GM12878 (cell line): Measurements from ENCODE around the gene VNN1. TPM values are rescaled to one million over a fixed set of nuclear protein-coding genes. Genes with fewer than 3 reads are reported as not detected.

Experiments
- ATAC-seq: fragments of 200-7000 bp; cut with Tn5 transposase; 3 replicates; pipeline ENCODE4 v1.9.1; 2020; ENCODE audit warnings: mild to moderate bottlenecking, moderate library complexity
- BruUV-seq: library from RNA; stranded (reverse); fragments of 400-500 nt; replicated peaks from 2 replicates; lab custom pipeline; 2021; lab: Mats Ljungman, UMichigan
- CTCF ChIA-PET: fragments of 300-600 bp; sonication (Branson Sonifier 250); formaldehyde crosslinking; extraction: SDS; loops from one replicate; lab custom pipeline; 2021; ENCODE audit warnings: inconsistent platforms; lab: Yijun Ruan, JAX
- POLR2A ChIA-PET: fragments of 350-600 bp; formaldehyde crosslinking; extraction: SDS; loops from one replicate; lab custom pipeline; 2021; ENCODE audit warnings: inconsistent platforms; lab: Charles Lee
- RAD21 ChIA-PET: fragments of 300-600 bp; sonication (Branson Sonifier 250); formaldehyde crosslinking; loops from one replicate; lab custom pipeline; 2023; ENCODE audit warnings: antibody characterized with exemption; ENCODE audit not compliant: unreplicated experiment; lab: Charles Lee
- SMC1A ChIA-PET: fragments of 300-600 bp; sonication (Branson Sonifier 250); formaldehyde crosslinking; loops from one replicate; lab custom pipeline; 2023; ENCODE audit not compliant: unreplicated experiment, uncharacterized antibody; lab: Charles Lee
- DNase-seq: peaks from one replicate; pipeline ENCODE4 v3.0.0-alpha.2; 2011; ENCODE audit warnings: low read depth, low spot score
- FAIRE-seq: peaks from 3 replicates; lab custom pipeline; 2011; peaks lifted over from hg19 to GRCh38; lab: Jason Lieb, UNC
- H2AFZ ChIP-seq: 2 replicates; pipeline ENCODE4 v1.6.0; 2011; ENCODE audit warnings: low read depth, low read length, control low read depth; ENCODE audit not compliant: control insufficient read depth
- H3K27ac ChIP-seq: 2 replicates; pipeline ENCODE4 v1.5.1; 2011; ENCODE audit warnings: control low read depth; ENCODE audit not compliant: control insufficient read depth, insufficient read depth
- H3K27me3 ChIP-seq, 2 experiments: replicated peaks in 1 of 2; 2 replicates each; pipeline versions ENCODE4 v1.6.0 to v1.6.1; 2011; ENCODE audit warnings: low read length in 1 of 2; ENCODE audit not compliant: control insufficient read depth in 2 of 2, insufficient read depth in 2 of 2
- H3K36me3 ChIP-seq, 2 experiments: 2 replicates each; pipeline ENCODE4 v1.5.1; 2011; ENCODE audit warnings: low read length in 1 of 2; ENCODE audit not compliant: control insufficient read depth in 2 of 2, insufficient read depth in 2 of 2
- H3K4me1 ChIP-seq: 2 replicates; pipeline ENCODE4 v1.6.1; 2011; ENCODE audit warnings: mild to moderate bottlenecking, low read length, moderate library complexity, mixed read lengths; ENCODE audit not compliant: control insufficient read depth, insufficient read depth
- H3K4me2 ChIP-seq: 2 replicates; pipeline ENCODE4 v1.6.0; 2011; ENCODE audit warnings: control low read depth; ENCODE audit not compliant: control insufficient read depth, insufficient read depth
- H3K4me3 ChIP-seq: fragments of 200-600 bp; sonication (generic); 2 replicates; pipeline ENCODE4 v1.5.1; 2016
- H3K79me2 ChIP-seq: 2 replicates; pipeline ENCODE4 v1.6.0; 2011; ENCODE audit warnings: low read length; ENCODE audit not compliant: control insufficient read depth, insufficient read depth
- H3K9ac ChIP-seq: 2 replicates; pipeline ENCODE4 v1.8.0; 2011; ENCODE audit warnings: low read length, control low read depth, mixed read lengths; ENCODE audit not compliant: control insufficient read depth, insufficient read depth
- H3K9me3 ChIP-seq: replicated peaks from 3 replicates; pipeline ENCODE4 v1.5.1; 2011; ENCODE audit warnings: mild to moderate bottlenecking, low read length; ENCODE audit not compliant: control insufficient read depth, insufficient read depth
- H4K20me1 ChIP-seq: 2 replicates; pipeline ENCODE4 v1.6.0; 2011; ENCODE audit not compliant: control insufficient read depth, insufficient read depth
- CHD2 ChIP-seq: IDR thresholded peaks from 2 replicates; pipeline ENCODE4 v1.6.1; 2011; ENCODE audit warnings: low read depth, low read length, improper control_type of control experiment, borderline replicate concordance
- CREM ChIP-seq: IDR thresholded peaks from 2 replicates; pipeline ENCODE4 v1.6.1; 2014; ENCODE audit warnings: antibody characterized with exemption, low read depth
- ETV6 ChIP-seq, 2 experiments: fragments of 450-650 bp in 1 of 2; IDR thresholded peaks in 1 of 2; conservative IDR thresholded peaks in 1 of 2; 2 replicates each; pipeline ENCODE4 v1.6.1; 2014; ENCODE audit warnings: antibody characterized with exemption in 1 of 2, borderline replicate concordance in 1 of 2, low read depth in 1 of 2, mild to moderate bottlenecking in 1 of 2, moderate library complexity in 1 of 2
- GABPA ChIP-seq: IDR thresholded peaks from 2 replicates; pipeline ENCODE4 v1.6.1; 2014; ENCODE audit warnings: antibody characterized with exemption, low read depth, mild to moderate bottlenecking, inconsistent platforms
- IRF4 ChIP-seq: IDR thresholded peaks from 2 replicates; pipeline ENCODE4 v1.6.1; 2011; ENCODE audit warnings: low read depth, low read length
- KLF5 ChIP-seq: fragments of 450-650 bp; IDR thresholded peaks from 2 replicates; pipeline ENCODE4 v1.6.1; 2014; ENCODE audit warnings: mild to moderate bottlenecking; ENCODE audit not compliant: partially characterized antibody
- MEF2A ChIP-seq: IDR thresholded peaks from 2 replicates; pipeline ENCODE4 v1.6.1; 2011; ENCODE audit warnings: low read depth, mild to moderate bottlenecking, low read length, moderate library complexity; ENCODE audit not compliant: insufficient read depth
- MEF2B ChIP-seq: fragments of 450-650 bp; IDR thresholded peaks from 2 replicates; pipeline ENCODE4 v1.6.1; 2018; ENCODE audit warnings: mild to moderate bottlenecking, moderate library complexity; ENCODE audit not compliant: partially characterized antibody, poor library complexity, severe bottlenecking
- NFYA ChIP-seq: IDR thresholded peaks from 2 replicates; pipeline ENCODE4 v1.6.1; 2011; ENCODE audit warnings: low read depth, mild to moderate bottlenecking, low read length, improper control_type of control experiment, borderline replicate concordance
- PML ChIP-seq: IDR thresholded peaks from 2 replicates; pipeline ENCODE4 v1.6.1; 2012; ENCODE audit warnings: low read length, inconsistent platforms
- RCOR1 ChIP-seq: conservative IDR thresholded peaks from 2 replicates; pipeline ENCODE4 v1.6.1; 2012; ENCODE audit warnings: low read depth, low read length, improper control_type of control experiment
- RUNX3 ChIP-seq: IDR thresholded peaks from 2 replicates; pipeline ENCODE4 v1.6.1; 2012; ENCODE audit warnings: low read length, inconsistent platforms
- SREBF2 ChIP-seq: IDR thresholded peaks from 2 replicates; pipeline ENCODE4 v1.6.1; 2012; ENCODE audit warnings: mild to moderate bottlenecking, low read length
- SUZ12 ChIP-seq: fragments of 200-600 bp; sonication (generic); IDR thresholded peaks from one replicate; pipeline ENCODE4 v1.6.1; 2018; ENCODE audit warnings: antibody characterized with exemption, mild to moderate bottlenecking; ENCODE audit not compliant: unreplicated experiment
- TARDBP ChIP-seq: IDR thresholded peaks from 2 replicates; pipeline ENCODE4 v1.6.1; 2016; ENCODE audit warnings: borderline replicate concordance
- ZNF24 ChIP-seq: fragments of 450-650 bp; IDR thresholded peaks from 2 replicates; pipeline ENCODE4 v1.6.1; 2017; ENCODE audit warnings: antibody characterized with exemption, mild to moderate bottlenecking
- ZSCAN29 ChIP-seq: fragments of 450-650 bp; IDR thresholded peaks from 2 replicates; pipeline ENCODE4 v1.6.1; 2017; ENCODE audit warnings: mild to moderate bottlenecking, moderate library complexity
- ZZZ3 ChIP-seq: IDR thresholded peaks from 2 replicates; pipeline ENCODE4 v1.6.1; 2011; ENCODE audit warnings: low read depth; ENCODE audit not compliant: control insufficient read depth, insufficient read length
- WGBS: methylation state at CpG from one replicate; pipeline ENCODE4 v1.1.6; 2016; ENCODE audit warnings: low lambda C conversion rate; ENCODE audit not compliant: insufficient replicate concordance, insufficient coverage; ENCODE audit errors: missing lambda C conversion rate; 5-methylcytosine and 5-hydroxymethylcytosine counted together
- in situ Hi-C: fragments of 300-500 bp; cut with MboI; formaldehyde crosslinking; loops from 9 replicates; pipeline ENCODE4 v1.14.3; 2018; ENCODE audit warnings: mixed read lengths
- intact Hi-C: fragments of 100-400 bp; cut with micrococcal nuclease; formaldehyde crosslinking; loops from one replicate; pipeline ENCODE4 v1.14.2; 2022; ENCODE audit not compliant: unreplicated experiment
- polyA plus RNA-seq, 11 experiments: library from polyadenylated mRNA; depleted of rRNA in 4 of 11; unstranded in 6 of 11; stranded (reverse) in 5 of 11; fragments of >200 nt; fragmentation: Nextera tagmentation in 4 of 11; fragmentation: Illumina TruSeq in 1 of 11; extraction: Ambion mirVana in 4 of 11; extraction: Trizol in 1 of 11; gene quantifications; 1 replicate in 1 of 11; 2 replicates in 10 of 11; pipeline versions ENCODE4 v1.2.1 to v1.2.3, GENCODE V29; 2011 to 2016; ENCODE audit warnings: inconsistent platforms in 2 of 11, missing spikeins in 2 of 11, low read depth in 1 of 11
- total RNA-seq, 4 experiments: library from RNA; depleted of rRNA in 3 of 4; stranded (reverse); fragments of >200 nt in 3 of 4; fragmentation: Illumina TruSeq in 1 of 4; extraction: Trizol in 1 of 4; gene quantifications; 2 replicates each; pipeline versions ENCODE4 v1.2.1 to v1.2.3, GENCODE V29; 2013 to 2021
- TF ChIP-seq, protein P1 (sequence below): IDR thresholded peaks from 2 replicates; pipeline ENCODE4 v1.6.1; 2012; ENCODE audit warnings: low read length, inconsistent platforms
- TF ChIP-seq, protein P2 (sequence below): IDR thresholded peaks from 2 replicates; pipeline ENCODE4 v1.6.1; 2012; ENCODE audit warnings: low read depth, low read length, improper control_type of control experiment
- TF ChIP-seq, protein P3 (sequence below): fragments of 450-650 bp; IDR thresholded peaks from 2 replicates; pipeline ENCODE4 v1.6.1; 2018; ENCODE audit warnings: borderline replicate concordance, mild to moderate bottlenecking; ENCODE audit not compliant: partially characterized antibody

The VNN1 gene
- total and polyA plus RNA-seq, 10 of the 15 experiments (the other 5 are each of a cell fraction or from before 2014, with no cell fraction given), result not detected

DNA sequence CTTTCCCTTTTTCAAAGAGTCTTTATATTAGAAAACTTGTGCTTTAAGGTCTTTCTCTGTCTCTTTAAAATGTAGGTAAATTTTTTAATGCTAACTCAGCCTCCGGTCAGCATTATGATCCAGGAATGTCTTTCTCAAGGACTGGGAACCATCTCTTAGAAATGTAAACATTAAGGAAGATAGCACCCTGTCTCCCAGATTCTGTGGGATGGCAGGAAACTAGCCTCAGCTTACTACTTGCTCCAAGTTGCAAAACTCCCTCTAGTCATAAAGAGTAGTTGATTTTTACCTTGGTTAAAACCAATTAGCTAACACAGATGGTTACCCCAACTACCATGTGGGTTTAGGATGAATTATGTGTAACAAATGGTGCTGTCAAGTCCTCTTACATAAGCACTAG is 50.2 kb downstream of the VNN1 start (continued):
- TF ChIP-seq, protein P1, sequence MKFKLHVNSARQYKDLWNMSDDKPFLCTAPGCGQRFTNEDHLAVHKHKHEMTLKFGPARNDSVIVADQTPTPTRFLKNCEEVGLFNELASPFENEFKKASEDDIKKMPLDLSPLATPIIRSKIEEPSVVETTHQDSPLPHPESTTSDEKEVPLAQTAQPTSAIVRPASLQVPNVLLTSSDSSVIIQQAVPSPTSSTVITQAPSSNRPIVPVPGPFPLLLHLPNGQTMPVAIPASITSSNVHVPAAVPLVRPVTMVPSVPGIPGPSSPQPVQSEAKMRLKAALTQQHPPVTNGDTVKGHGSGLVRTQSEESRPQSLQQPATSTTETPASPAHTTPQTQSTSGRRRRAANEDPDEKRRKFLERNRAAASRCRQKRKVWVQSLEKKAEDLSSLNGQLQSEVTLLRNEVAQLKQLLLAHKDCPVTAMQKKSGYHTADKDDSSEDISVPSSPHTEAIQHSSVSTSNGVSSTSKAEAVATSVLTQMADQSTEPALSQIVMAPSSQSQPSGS, result no peak
- TF ChIP-seq CREM, result no peak
- no peak for TF ChIP-seq SUZ12
- TF ChIP-seq RCOR1, result no peak
- TF ChIP-seq KLF5, result no peak
- no peak for TF ChIP-seq PML
- no peak for TF ChIP-seq ZSCAN29
- no peak for TF ChIP-seq GABPA

DNA sequence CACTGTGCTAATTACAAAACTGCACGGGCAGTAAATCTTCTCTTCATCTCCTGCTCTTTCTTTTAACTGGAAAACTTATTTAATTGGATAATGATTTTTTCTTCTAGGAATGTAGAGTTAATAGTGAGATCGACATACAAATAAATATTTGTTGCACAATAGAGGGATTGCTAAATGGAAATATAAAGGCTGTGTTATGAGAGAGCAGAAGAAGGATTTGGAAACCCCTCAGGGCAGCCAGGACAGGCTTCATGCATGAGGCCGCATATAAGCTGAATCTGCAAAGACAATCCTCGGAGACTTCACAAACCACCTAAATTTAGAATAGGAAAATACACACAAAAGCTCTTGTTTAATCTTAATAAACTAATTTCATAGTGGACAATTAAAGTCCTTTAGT is 51.9 kb downstream of the VNN1 start:
- no peak for DNase-seq
- CTCF ChIA-PET, result interaction anchor here (0.7 to 2.4 kb wide), 2 partner anchors 161 to 382 kb away, joined by 3 to 6 read pairs; no protein-coding TSS in a partner anchor
- Histone ChIP-seq H3K79me2 (no peaks in the 10 kb centered on the region), H3K27ac (no peak overlapping the region), H4K20me1 (no peaks in the 10 kb centered on the region), H3K9ac (no peak overlapping the region), H2AFZ (no peak overlapping the region), H3K9me3 (no peaks in the 10 kb centered on the region), H3K27me3 (no peaks in the 10 kb centered on the region; a peak in 1 of 4 replicates), H3K36me3 (no peaks in the 10 kb centered on the region), H3K4me1 (no peaks in the 10 kb centered on the region), H3K4me3 (no peak overlapping the region), H3K4me2 (no peak overlapping the region)
- no peak for ATAC-seq
- SMC1A ChIA-PET, result interaction anchor here (1.2 kb wide), 1 partner anchor 394 kb away, joined by 3 read pairs; no protein-coding TSS in a partner anchor
- POLR2A ChIA-PET, result no interaction called here
- RAD21 ChIA-PET, result no interaction called here
- 66% methylated on average over 4 of the region's 4 CpGs for whole genome bisulfite sequencing
- no TSS peak for BruUV-seq
- in situ Hi-C loops, result no loop called here
- intact Hi-C loops, result loop anchor here (10.0 kb wide), 1 partner anchor 377 kb away; no protein-coding TSS in a partner anchor
- no peak for FAIRE-seq
- no peak for TF ChIP-seq MEF2B
- no peak for TF ChIP-seq SREBF2
- TF ChIP-seq MEF2A, result no peak
- TF ChIP-seq IRF4, result no peak
- no peak for TF ChIP-seq NFYA
- TF ChIP-seq CHD2, result no peak
- no peak for TF ChIP-seq RUNX3
- TF ChIP-seq ZNF24, result no peak
- TF ChIP-seq, protein P2, sequence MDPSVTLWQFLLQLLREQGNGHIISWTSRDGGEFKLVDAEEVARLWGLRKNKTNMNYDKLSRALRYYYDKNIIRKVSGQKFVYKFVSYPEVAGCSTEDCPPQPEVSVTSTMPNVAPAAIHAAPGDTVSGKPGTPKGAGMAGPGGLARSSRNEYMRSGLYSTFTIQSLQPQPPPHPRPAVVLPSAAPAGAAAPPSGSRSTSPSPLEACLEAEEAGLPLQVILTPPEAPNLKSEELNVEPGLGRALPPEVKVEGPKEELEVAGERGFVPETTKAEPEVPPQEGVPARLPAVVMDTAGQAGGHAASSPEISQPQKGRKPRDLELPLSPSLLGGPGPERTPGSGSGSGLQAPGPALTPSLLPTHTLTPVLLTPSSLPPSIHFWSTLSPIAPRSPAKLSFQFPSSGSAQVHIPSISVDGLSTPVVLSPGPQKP, result no peak
- TF ChIP-seq ZZZ3, result no peak
- no peak for TF ChIP-seq TARDBP
- TF ChIP-seq, protein P3, sequence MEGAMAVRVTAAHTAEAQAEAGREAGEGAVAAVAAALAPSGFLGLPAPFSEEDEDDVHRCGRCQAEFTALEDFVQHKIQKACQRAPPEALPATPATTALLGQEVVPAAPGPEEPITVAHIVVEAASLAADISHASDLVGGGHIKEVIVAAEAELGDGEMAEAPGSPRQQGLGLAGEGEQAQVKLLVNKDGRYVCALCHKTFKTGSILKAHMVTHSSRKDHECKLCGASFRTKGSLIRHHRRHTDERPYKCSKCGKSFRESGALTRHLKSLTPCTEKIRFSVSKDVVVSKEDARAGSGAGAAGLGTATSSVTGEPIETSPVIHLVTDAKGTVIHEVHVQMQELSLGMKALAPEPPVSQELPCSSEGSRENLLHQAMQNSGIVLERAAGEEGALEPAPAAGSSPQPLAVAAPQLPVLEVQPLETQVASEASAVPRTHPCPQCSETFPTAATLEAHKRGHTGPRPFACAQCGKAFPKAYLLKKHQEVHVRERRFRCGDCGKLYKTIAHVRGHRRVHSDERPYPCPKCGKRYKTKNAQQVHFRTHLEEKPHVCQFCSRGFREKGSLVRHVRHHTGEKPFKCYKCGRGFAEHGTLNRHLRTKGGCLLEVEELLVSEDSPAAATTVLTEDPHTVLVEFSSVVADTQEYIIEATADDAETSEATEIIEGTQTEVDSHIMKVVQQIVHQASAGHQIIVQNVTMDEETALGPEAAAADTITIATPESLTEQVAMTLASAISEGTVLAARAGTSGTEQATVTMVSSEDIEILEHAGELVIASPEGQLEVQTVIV, result no peak
- TF ChIP-seq ETV6 (conservative IDR thresholded peaks at IDR 0.05 in 1 of 2, IDR thresholded peaks at IDR 0.05 in 1 of 2; ENCODE audit: borderline replicate concordance in 1 of 2, low read depth in 1 of 2), result no peak
